Activated CD8-positive, alpha-beta memory T cell treated with anti-CD3 and anti-CD28 coated beads, Interleukin-2, amount 50 U/mL, for 24 hours (primary cell): ENCODE results near the gene ANAPC2.

Experiments
- DNase-seq: peaks from one replicate; pipeline ENCODE4 v3.0.0-alpha.2; 2020; ENCODE audit errors: extremely low read depth

ANAPC2 gene, protein sequence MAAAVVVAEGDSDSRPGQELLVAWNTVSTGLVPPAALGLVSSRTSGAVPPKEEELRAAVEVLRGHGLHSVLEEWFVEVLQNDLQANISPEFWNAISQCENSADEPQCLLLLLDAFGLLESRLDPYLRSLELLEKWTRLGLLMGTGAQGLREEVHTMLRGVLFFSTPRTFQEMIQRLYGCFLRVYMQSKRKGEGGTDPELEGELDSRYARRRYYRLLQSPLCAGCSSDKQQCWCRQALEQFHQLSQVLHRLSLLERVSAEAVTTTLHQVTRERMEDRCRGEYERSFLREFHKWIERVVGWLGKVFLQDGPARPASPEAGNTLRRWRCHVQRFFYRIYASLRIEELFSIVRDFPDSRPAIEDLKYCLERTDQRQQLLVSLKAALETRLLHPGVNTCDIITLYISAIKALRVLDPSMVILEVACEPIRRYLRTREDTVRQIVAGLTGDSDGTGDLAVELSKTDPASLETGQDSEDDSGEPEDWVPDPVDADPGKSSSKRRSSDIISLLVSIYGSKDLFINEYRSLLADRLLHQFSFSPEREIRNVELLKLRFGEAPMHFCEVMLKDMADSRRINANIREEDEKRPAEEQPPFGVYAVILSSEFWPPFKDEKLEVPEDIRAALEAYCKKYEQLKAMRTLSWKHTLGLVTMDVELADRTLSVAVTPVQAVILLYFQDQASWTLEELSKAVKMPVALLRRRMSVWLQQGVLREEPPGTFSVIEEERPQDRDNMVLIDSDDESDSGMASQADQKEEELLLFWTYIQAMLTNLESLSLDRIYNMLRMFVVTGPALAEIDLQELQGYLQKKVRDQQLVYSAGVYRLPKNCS

DNA sequence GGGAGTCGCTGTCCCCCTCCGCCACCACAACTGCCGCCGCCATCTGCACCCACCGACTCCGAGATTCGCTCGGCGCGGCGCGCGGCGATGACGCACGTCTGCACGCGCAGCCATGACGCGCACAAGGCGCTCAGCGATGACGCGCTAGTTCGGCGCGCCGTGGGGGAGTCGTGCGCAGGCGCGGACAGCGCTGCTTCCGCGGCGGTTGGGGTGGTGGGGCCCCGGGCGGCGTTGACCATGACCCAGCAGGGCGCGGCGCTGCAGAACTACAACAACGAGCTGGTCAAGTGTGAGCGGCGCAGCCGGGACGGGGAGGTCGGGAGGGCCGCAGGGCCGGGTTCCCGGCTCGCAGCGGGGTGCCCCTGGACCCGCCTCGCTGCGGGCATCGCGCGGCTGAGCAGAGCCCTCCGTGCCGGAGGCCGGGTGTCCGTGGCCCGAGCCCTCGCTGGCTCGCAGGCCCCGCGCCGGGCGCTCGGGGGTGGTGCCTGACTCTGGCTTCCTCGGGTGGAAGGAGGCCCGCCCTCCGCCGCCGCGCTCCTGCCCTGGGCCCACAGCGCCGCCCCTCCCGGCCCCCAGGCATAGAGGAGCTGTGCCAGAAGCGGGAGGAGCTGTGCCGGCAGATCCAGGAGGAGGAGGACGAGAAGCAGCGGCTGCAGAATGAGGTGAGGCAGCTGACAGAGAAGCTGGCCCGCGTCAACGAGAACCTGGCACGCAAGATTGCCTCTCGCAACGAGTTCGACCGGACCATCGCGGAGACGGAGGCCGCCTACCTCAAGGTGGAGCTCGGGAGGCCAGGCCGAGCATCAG lies at the start of gene ANAPC2, which contains the start of gene SSNA1:
ANAPC2 (minus strand) TSS at position 71 of the 807 bp plus-strand sequence; CDS start at position 43, 28 bp downstream.
SSNA1 (plus strand) TSS at position 187 of the 807 bp plus-strand sequence; CDS start at position 238, 51 bp downstream.
- DNase-seq = peak; percentile 82

DNA sequence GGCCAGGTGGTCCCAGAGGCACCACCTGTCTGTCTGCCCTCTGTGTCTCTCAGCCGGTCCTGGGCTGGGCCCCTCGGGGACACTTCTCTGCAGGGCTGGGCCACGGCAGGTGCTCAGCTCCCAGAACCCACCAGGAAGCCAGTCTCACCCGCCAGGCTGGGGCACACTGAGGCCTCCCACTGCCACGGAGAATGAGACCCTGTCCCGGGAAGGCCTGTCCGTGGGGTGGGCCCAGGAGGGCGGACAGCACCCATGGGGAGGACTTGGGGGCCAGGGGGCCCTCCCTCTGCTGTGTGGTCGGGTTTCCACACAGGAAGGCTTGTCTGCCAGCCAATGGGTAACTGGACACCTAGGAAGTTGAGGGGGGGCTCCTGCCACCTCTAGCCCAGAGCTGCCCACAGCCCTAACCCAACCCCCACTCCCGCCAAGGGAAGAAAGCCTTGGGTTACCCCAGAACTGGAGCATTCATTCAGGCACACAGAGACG lies 48.6 kb upstream of the ANAPC2 start:
- no peak for DNase-seq

DNA sequence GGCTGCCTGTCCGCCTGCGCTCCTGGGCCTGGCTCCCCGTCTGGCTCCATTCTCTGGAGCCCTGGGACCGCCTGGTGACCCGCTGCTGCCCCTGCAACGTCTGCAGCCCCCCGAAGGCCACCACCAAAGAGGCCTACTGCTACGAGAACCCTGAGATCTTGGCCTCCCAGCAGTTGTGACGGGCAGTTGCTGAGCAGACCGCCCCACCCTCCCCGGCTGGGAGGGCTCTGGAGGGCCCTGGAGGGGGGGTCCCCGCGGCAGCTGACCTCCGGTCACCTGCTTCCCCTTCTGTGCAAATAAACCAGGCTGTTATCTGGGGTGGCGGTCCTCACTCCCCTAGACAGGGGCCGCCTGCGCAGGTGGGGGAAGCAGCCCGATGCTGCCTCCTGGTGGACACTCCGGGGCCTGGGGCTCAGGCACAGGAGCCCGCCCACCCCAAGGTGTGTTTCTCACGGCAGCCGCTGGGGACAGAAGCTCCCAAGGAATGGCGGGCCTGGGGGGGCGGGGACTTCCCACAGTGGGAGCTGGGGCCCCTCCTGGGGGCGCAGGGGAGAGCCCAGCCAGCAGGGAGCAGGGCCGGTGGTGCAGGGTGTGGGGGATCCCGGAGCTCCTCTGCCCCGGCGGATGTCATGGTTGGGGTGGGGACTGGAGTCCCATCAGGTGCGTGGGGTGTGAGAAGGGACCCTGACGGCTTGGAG lies 48.0 kb upstream of the ANAPC2 start:
- DNase-seq = peak; percentile 72

DNA sequence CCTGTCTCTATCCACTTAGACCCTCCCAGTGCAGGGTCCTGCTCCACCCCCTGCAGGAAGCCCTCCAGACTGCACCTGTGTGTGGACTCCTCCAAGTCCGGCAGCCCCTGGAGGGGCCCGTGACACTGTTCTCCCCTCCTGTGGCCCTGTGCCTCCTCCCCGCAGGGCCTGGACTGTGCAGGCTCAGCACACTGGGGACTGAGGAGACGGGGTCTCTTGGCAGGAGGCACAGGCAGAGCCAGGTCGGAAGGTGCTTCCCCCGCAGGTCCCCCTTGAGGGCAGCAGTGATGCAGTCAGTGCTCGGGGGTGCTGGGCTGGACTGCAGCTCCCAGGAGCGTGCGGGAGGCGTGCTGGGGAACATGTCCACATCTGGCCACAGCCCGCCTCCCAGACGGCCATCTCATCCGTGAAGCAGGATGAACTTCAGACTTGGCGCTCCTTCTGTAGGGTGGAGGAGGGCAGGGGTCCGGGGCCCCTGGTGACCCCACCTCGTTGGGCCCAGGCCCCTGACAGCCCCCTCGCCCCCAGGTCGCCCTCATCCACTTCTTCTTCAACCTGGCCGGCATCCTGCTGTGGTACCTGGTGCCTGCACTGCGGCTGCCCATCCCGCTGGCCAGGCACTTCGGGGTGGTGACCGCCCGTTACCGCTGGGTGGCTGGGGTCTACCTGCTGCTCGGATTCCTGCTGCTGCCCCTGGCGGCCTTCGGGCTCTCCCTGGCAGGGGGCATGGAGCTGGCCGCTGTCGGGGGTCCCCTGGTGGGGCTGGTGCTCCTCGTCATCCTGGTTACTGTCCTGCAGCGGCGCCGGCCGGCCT lies 47.3 kb upstream of the ANAPC2 start:
- DNase-seq = no peak

DNA sequence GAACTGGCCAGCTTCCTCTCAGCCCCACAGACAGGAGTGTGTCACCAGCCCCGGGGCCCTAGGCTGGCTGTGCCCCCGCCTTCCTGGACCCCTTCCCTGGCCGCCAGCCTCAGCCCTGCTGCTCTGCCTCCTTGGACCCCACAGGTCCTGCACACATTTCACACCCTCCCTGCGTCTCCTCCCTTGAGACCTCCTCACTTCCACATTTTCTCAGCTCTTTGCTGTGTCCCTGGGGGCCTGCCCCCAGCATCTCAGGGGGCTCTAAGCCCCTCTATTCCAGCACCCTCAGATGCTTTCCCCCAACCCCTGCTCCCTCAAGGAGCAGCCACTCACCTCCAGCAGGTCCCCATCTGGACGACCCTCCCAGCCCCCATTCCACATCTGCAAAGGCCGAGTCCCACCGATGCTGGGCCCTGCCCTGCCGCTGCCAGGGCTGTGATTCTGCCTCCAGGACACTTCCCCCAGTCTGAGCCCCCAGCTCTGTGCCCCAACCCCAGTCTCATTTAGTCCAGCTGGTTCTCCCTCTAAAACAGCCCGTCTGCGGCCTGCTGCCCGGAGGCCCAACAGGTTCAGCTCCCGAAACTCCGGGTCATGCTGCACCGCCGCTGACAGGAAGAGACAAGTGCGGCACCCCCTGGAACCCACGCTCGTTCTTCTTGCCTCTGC lies 46.5 kb upstream of the ANAPC2 start:
- DNase-seq = no peak

DNA sequence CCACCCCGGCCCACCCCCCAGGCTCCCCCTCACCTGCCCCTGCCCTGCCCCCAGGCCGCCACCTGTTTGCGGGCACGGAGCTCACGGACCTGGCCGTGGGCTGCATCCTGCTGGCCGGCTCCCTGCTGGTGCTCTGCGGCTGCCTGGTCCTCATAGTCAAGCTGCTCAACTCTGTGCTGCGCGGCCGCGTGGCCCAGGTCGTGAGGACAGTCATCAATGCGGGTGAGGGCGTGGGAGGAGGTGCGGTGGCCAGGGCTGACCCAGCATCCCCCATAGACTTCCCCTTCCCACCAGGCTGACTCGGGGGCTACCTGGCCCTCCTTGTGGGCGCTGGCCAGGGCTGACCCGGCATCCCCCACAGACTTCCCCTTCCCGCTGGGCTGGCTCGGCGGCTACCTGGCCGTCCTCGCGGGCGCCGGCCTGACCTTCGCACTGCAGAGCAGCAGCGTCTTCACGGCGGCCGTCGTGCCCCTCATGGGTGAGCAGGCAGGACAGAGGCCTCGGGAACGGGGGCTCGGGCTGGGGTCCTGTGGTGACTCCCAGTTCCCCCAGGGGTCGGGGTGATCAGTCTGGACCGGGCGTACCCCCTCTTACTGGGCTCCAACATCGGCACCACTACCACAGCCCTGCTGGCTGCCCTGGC lies 45.8 kb upstream of the ANAPC2 start:
- DNase-seq = no peak

DNA sequence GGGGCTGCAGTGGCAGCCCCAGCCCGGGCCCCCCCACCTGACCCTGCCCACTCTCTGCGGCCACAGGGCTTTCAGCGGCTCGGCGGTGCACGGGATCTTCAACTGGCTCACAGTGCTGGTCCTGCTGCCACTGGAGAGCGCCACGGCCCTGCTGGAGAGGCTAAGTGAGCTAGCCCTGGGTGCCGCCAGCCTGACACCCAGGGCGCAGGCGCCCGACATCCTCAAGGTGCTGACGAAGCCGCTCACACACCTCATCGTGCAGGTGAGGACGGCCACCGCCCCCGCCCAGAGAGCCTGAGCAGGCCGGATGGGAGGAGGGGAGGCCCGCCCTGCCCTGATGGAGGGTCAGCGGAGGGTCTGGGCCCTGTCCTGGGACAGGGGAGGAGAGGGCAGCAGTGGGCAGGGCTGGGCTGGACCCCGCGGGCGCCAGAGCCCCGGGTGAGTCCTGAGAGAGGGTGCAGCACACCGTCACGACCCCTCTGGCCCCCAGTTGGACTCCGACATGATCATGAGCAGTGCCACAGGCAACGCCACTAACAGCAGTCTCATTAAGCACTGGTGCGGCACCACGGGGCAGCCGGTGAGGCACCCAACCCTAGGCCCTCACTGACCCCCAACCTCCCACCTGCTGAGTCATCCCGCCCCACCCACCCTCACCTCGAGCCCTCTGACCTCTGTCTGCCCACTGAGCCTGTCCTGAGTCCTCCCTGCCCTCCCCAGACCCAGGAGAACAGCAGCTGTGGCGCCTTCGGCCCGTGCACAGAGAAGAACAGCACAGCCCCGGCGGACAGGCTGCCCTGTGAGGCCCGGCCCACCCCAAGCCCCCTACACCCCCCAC lies 45.0 kb upstream of the ANAPC2 start:
- no peak for DNase-seq

DNA sequence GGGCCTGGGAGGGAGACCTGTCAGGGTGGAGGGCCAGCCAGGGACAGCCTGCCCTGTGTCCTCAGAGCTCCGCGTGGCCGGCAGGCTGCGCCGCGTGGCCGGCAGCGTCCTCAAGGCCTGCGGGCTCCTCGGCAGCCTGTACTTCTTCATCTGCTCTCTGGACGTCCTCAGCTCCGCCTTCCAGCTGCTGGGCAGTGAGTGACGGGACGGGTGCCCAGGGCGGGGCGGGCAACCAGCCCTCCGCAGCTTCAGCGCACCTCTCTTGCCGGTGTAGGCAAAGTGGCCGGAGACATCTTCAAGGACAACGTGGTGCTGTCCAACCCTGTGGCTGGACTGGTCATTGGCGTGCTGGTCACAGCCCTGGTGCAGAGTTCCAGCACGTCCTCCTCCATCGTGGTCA lies 44.1 kb upstream of the ANAPC2 start:
- no peak for DNase-seq

DNA sequence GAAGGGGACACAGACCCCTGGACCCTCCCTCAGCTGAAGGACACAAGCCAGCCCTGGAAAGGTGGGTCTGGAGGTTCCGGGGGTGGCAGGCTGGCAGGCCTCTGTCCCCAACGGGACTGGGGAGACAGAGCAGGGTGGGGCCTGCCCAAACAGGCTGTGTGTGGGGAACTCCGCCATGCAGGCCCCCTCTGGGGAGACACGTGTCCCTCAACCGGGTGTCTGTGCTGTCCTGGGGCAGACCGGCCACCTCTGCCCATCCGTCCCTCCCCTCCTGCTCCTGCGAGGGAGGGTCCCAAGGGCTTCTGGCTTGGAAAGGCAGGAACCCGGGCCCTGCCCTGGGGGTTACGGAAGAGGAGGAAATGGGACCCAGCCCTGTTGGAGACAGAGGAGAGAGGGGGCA lies 43.7 kb upstream of the ANAPC2 start:
- no peak for DNase-seq

DNA sequence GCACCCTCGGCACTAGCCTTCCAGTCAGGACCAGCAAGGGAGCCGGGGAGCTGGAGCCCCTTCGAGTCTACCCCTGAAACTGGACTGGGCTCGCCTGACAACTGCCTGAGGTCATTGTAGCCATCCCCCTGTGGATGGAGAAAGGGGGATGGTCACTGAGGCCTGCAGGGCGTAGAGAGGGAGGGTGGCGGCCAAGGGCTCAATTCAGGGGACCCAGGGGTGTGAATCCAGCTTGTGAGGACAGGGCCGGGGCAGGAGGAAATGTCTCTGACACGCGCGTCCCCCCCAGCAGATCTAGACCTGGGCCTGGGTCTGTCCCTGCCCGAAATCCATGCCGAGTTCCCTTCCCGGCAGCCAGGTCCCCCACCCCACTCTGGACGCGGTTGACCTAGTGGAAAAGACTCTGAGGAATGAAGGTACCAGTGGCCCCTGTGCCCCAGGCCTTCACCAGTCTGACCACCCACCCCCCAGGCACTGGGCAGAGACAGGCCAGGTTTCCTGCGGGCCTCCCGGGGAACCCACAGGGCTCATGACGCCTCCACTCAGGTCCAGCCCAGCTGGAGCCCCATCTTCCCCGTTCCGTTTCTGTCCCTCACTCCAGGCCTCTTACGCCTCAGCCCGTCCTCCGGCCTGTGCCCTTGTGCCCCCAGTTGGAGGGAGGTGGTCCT lies 43.1 kb upstream of the ANAPC2 start:
- DNase-seq = no peak

DNA sequence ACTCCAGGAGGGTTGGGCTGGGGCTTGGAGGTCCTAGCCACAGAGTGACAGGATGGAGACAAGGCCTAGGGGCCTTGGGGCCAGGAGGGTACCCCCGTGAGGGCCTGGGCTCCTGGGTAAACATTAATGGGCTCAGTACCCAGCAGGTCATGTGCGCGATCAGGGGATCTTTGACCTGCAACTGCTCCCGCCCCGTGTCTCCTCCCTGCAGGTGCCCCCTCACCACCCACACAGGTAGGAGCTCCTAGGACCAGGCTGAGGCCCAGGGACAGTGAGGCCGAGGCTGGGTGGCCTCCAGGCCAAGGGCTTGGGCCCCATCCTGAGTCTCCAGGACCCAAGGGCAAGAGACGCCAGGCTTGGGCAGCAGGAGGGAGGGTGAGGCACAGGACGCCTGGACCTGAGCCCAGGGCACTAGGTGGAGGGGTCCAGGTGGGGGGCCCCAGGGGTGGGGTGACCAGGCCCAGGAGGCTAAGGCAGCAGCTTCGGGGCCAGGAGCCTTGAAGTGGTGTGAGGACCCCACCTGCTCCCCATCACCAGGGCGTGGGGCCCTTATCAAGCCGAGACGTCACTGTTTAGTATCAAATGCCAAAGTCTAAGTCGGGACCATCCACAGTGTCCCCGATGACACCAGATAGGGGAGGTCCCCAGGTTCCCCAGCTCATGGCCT lies 42.5 kb upstream of the ANAPC2 start, which contains the start of gene SLC34A3:
SLC34A3 (plus strand) TSS at position 197 of the 667 bp plus-strand sequence. CDS start 802 bp downstream, outside the sequence.
- DNase-seq = no peak

DNA sequence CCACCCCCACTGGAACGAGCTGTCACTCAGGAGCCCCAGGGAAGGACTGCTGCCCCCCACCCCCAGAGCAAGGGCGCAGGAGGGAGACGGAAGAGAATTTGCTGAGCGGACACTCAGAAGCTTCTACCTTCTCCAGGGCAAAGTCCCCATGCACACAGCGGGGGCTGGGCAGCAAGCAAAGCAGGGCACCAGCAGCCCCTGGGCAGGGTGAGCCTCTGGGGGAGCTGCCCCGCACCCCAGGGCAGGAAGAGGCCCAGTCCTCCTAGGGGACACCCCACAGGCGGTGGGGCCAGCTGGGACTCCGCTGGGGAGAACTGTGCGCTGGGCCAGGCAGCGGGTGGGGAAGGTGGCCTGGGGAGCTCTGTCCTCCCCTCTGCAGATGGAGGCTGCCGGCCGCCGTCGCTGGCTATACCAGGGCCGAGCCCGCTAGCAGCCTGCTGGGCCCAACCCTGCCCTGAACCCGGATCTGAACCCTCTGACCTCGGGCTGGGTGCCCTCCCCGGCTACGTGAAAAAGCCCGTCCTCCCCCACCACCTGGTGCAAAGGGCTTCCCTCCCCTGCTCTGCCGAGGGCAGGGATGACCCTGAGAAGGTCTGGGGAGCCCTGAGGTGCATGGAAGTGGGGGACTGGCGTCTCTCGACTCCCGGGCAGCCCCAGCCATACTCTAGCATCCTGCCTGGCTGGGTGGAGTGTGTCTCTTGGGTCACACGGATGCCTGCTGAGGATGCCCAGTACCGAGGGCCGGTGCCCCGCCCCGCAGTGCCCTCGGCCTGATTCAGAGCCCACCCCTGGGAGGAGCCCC lies 41.7 kb upstream of the ANAPC2 start:
- no peak for DNase-seq

DNA sequence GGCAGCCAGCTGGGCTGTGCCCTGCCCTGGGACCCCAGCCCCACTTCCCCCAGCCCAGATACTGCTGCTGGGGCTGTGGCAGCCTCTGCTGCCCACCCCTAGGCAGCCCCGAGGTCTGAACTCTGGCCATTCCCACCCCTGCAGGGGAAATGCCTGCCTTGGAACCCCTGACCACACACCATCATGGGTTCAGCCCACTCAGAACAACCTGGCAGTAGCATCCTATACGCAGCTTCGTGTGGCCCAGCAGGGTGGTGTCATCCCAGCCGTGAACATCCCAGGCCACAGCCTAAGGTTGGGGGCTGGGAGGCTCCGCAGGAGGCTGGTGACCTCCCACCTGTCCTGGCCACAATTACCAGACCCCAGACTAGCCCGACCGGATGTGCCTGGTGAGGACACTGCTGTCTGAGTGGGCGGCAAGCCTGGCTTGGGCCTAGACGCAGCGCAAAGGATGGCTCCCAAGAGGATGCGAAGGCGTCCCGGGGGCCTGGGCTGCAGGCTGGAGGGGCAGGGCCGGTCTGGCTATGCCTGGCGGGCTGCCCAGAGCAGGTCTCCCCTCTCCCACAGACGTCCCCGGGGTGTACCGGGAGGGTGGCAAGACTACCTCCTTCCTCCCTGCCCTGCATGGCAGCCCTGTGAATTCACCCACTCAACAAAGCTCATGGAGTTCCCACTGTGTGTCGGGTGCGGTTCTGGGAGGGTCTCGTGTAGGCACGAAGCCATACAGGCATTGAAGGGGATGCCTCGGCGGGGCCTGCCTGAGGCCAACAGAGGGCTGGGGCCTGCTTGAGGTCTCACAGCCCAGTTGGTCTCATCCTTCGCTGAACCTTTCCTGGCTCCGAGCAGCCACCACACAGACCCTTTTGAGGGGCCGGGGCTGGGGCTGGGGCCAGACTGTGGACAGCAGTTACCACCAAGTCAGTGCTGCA lies 40.9 kb upstream of the ANAPC2 start:
- DNase-seq = no peak

DNA sequence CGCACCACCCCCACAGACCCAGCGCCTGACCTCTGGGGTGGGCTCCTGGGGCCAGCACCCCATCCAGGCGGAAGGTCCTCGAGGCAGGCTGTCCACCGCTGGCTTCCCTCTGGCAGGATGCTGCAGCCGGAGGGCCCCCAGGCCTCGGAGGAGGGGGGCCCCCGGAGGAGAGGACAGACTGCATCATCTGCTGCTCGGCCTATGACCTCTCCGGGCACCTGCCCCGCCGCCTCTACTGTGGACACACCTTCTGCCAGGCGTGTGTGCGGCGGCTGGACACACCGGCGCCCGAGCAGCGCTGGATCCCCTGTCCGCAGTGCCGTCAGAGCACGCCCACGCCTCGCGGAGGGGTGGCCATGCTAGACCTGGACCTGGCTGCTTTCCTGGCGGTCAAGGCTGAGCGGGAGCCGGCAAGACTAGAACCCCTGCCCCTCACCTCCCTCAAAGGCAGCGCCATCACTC lies 40.2 kb upstream of the ANAPC2 start:
- DNase-seq = no peak
